ENCODE data around the gene PTGIR. TPM values are rescaled to one million over a fixed set of nuclear protein-coding genes. Genes with fewer than 3 reads are reported as not detected.

Gene PTGIR
- 0.23 TPM for total RNA-seq

DNA sequence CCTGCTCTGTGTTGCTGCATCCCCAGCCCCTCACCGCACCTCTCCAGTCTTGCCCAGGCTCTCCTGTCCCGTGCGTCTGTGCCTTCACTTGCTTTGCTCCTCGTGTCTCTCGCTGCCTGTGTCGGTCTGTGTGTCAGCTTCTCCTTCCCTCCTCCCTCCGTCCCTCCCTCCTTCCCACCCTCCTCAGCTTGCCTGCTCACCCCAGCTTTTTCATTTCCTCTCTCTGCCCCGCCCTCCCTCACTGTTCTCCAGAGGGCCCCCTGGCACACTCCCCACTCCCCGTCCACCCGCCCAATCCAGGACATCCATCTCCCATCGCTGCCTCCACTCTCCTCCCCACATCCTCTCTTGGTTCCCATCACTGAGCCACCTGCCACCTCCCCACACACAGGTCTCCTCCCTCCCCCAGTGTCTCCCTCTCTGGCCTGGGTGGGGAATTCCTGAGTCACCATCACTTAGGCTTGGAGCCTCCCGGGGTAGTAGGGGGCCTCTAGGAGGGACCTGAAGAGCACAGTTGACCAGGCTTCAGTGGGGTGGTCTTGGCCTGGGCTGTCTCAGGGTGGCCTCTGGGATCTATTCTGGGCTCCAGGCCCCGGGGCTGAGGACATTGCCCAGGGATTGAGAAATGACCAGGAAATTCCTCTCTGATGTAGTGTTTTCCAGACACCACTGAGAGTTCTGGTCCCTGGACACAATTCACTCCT is at the start of gene PTGIR:
TSS of gene PTGIR (minus strand) at position 132 of the 704 bp plus-strand sequence. CDS start 864 bp downstream, outside the sequence.

GRCh38 chr19:46661020-46661731 is 36.3 kb upstream of the PTGIR start, which contains the start of gene DACT3:
Gene DACT3, minus strand, starts transcription at chr19:46661182. Its CDS starts 118 bp downstream, at chr19:46661064.

DNA sequence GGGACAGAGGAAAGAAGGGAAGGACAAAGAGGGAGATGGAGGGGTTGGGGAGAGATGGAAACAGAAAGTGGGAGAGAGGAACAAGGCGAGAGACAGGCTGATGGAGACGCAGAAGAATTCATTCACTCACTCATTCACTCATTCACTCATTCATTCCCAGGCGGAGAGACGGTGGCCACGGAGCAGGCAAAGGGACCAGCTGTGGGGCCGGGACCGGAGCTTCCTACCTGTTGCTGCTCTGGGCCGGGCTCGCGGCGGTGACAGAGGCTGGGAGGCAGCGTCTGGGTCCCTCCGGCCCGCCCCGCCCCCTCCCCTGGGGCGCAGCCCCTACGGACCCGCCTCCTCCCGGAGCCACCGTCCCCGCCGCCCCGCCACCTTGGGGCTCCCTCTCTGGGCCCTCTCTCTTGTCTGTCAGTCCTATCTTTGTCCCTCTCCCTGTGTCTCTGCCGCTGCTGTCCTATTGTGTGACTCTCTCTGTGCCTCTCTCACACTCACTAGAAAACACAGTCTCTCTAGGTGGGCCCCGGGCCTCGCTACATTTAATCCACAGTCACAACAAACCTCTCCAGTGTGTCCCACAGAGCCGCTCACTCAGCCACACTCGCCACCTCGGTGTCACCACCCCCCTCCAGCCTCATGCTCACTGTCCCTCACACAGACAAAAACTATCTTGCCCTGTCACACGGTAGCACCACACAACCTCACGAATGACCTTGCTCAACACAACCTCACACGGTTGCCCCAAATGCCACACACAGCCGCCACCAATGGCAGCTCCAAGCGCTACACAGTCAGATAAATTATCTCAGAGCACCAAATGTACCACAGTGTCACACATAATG is 11.3 kb upstream of the PTGIR start, which contains the start of gene GNG8:
TSS of gene GNG8 (minus strand) at position 283 of the 842 bp plus-strand sequence. CDS start 1,520 bp downstream, outside the sequence.

GRCh38 chr19:46601318-46602224 is 23.3 kb downstream of the PTGIR start, which contains the start of gene CALM3:
Gene CALM3, plus strand, starts transcription at chr19:46601330. Its CDS starts 105 bp downstream, at chr19:46601435.

Other genes with a start within 250 kb of the PTGIR start
- gene CCDC8, start 211.5 kb downstream of the PTGIR start, total RNA-seq = 8.1 TPM
- gene PNMA8C, start 196.2 kb downstream of the PTGIR start, total RNA-seq = 39.2 TPM
- 108 TPM for gene PNMA8A, start 153.5 kb downstream of the PTGIR start, total RNA-seq
- gene PNMA8B, start 129.2 kb downstream of the PTGIR start, total RNA-seq = 33.0 TPM
- gene CALM3, start 23.8 kb downstream of the PTGIR start, total RNA-seq = 544 TPM
- gene GNG8, start 11.1 kb upstream of the PTGIR start, total RNA-seq = not detected
- 24.0 TPM for gene DACT3, start 36.1 kb upstream of the PTGIR start, total RNA-seq
- 6.7 TPM for gene PRKD2, start 92.0 kb upstream of the PTGIR start, total RNA-seq
- 18.2 TPM for gene FKRP, start 121.0 kb upstream of the PTGIR start, total RNA-seq
- 93.0 TPM for gene STRN4, start 121.4 kb upstream of the PTGIR start, total RNA-seq
- gene SLC1A5, start 163.5 kb upstream of the PTGIR start, total RNA-seq = 4.4 TPM
- 82.1 TPM for gene AP2S1, start 225.8 kb upstream of the PTGIR start, total RNA-seq
- gene ARHGAP35, start 235.9 kb upstream of the PTGIR start, total RNA-seq = 108 TPM

Measured in diencephalon (tissue), 1 donor.